Measurements from ENCODE around the gene PPP1R18.

- TF ChIP-seq CTCF (IDR thresholded peaks at IDR 0.05) (no peak), POLR2A (IDR thresholded peaks at IDR 0.05) (no peak)
These were observed 4.9 kb upstream of the PPP1R18 start for GRCh38 chr6:30691208-30691847.
